ENCODE data around the gene FNDC3B. TPM values are rescaled to one million over a fixed set of nuclear protein-coding genes. Genes with fewer than 3 reads are reported as not detected.

Gene FNDC3B
- total and polyA plus RNA-seq, 10 donors: 3.1 to 149 (median 103) TPM

DNA sequence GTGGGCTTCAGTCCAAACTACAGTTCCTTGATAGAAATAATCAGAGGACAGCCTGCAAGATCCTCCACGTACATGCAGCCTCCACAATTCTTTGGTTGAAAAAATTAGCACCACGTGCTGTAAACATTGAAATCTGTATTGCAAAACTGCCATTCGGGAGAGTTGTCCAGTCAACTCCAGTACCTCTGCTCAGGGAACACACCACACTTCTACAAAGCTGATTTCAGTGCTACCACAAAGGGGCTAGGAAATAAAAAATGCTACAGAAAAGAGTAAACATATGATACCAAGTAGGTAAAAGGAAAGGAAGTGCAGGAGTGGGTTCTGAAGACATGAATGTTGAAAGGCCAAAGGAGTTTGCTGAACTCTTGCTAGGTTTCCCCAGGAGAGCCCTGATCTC lies 368.5 kb downstream of the FNDC3B start:
- peaks cover 0 to 12% (median 0%) of the 10 kb centered on the region in 7 donors for H3K27me3 ChIP-seq (replicated peaks in 1 of 7)
- no peaks in the 10 kb centered on the region for H3K9me3 ChIP-seq
- TF ChIP-seq, protein P1, sequence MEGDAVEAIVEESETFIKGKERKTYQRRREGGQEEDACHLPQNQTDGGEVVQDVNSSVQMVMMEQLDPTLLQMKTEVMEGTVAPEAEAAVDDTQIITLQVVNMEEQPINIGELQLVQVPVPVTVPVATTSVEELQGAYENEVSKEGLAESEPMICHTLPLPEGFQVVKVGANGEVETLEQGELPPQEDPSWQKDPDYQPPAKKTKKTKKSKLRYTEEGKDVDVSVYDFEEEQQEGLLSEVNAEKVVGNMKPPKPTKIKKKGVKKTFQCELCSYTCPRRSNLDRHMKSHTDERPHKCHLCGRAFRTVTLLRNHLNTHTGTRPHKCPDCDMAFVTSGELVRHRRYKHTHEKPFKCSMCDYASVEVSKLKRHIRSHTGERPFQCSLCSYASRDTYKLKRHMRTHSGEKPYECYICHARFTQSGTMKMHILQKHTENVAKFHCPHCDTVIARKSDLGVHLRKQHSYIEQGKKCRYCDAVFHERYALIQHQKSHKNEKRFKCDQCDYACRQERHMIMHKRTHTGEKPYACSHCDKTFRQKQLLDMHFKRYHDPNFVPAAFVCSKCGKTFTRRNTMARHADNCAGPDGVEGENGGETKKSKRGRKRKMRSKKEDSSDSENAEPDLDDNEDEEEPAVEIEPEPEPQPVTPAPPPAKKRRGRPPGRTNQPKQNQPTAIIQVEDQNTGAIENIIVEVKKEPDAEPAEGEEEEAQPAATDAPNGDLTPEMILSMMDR (IDR thresholded peaks at IDR 0.05 in 8 of 11, conservative IDR thresholded peaks at IDR 0.05 in 3 of 11): no peak
- no peak for TF ChIP-seq POLR2A (IDR thresholded peaks at IDR 0.05)
- no peak for TF ChIP-seq POLR2AphosphoS5 (IDR thresholded peaks at IDR 0.05)
- no peak overlapping the region for H3K27ac ChIP-seq
- intact Hi-C loops (cut with DNase I; ENCODE audit: low total_unique reads): no loop called here
- no peak for DNase-seq
- 78 to 91% (median 82%) methylated on average over 3 of the region's 3 CpGs for WGBS, 5 donors
- H3K4me3 ChIP-seq: no peak overlapping the region
- H3K36me3 ChIP-seq: no peaks in the 10 kb centered on the region
- no peaks in the 10 kb centered on the region for H3K4me1 ChIP-seq

DNA sequence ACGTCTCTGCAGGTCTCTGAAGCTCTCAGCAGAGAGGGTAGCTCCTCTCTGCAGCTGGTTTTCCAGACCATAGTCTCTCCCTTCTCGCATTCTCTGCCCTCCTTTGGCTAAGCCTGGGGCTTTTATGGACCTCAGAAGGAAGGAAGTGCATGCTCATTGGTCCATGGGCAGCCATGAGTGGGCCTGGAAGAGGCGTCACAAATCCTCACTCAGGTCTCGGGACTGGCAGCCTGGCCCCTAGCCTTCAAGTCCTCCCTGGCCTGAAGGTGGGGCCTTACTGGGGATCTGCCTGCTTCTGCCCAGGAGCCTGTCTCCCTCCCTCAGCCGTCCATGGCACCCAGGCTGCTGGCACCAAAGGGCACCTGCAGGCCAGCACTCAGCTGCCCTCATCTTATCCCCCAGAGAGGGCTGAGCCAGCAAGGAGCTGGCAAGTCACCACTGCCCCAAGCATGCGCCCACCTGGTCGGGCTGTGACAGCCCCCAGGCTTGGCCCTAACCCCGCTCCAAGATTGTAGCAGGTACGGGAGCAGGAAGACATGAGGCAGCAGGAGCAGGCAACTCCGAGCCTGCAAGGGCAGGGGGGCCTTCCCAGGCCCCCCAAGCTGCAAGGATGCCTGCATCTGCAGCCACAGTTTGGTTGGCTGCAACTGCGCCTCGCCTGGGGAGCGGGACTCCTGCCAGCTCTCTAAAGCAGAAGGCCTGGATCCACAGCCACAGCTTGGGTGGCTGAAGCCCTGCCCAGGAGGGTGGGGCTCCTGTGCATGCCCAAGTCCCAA lies 371.5 kb downstream of the FNDC3B start:
- Histone ChIP-seq H3K36me3 (no peaks in the 10 kb centered on the region), H3K4me1 (no peaks in the 10 kb centered on the region), H3K27me3 (replicated peaks in 1 of 7) (peaks cover 0 to 16% (median 0%) of the 10 kb centered on the region in 7 donors), H3K4me3 (no peak overlapping the region), H3K27ac (no peak overlapping the region), H3K9me3 (no peaks in the 10 kb centered on the region)
- WGBS, 5 donors: 69 to 91% (median 89%) methylated on average over 4 to 13 of the region's 13 CpGs
- DNase-seq: no peak
- intact Hi-C loops (cut with DNase I; ENCODE audit: low total_unique reads): no loop called here
- TF ChIP-seq POLR2A (IDR thresholded peaks at IDR 0.05) (no peak), POLR2AphosphoS5 (IDR thresholded peaks at IDR 0.05) (peak in 2 of 3 donors; percentile 11 to 20)

DNA sequence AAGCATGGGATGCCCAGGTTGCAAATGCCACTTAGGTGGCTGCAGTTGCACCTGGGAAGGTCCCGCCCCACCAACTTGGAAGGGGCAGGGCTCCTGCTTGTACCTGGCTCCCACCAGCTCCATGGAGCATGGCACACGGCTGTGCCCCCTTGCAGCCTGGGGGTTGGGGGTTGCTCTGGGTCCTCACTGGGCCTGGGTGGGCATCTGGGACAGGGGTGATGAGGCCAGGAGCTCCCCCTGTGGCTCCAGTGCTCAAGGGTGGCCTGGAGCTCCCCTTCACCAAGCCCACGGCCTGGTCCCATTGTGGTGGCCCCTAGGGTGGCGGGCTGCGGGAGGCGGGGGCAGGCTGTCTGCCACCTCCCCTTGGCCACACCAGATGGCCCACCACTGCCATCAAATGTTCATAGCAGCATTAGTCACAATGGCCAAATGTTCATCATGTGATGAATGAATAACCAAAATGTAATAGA lies 372.1 kb downstream of the FNDC3B start:
- Histone ChIP-seq H3K27me3 (replicated peaks in 1 of 7) (peaks cover 0 to 16% (median 0%) of the 10 kb centered on the region in 7 donors), H3K27ac (no peak overlapping the region), H3K4me1 (no peaks in the 10 kb centered on the region), H3K4me3 (no peak overlapping the region), H3K36me3 (no peaks in the 10 kb centered on the region), H3K9me3 (no peaks in the 10 kb centered on the region)
- intact Hi-C loops (cut with DNase I; ENCODE audit: low total_unique reads): no loop called here
- TF ChIP-seq POLR2AphosphoS5 (IDR thresholded peaks at IDR 0.05) (no peak), POLR2A (IDR thresholded peaks at IDR 0.05) (no peak)
- TF ChIP-seq, protein P1 (IDR thresholded peaks at IDR 0.05 in 8 of 11, conservative IDR thresholded peaks at IDR 0.05 in 3 of 11): no peak
- WGBS, 5 donors: 85 to 99% (median 93%) methylated on average over 3 to 6 of the region's 6 CpGs
- no peak for DNase-seq

DNA sequence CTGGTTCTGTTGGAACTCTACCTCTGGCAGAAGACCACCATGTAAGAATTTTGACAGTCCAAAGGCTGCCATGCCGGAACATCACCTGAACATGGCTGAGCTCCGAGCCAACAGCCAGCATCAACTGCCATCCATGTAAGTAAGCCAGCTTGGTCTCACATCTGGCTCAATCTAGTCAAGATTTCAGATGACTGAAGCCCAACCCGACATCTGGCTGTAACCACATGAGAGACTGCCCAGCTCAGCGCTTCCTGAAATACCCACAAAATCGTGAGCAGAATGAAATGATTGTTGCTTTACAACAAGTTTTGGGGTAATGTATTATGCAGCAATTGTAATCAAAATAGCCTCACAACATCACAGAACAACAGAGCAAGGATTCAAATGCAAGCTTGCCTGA lies 375.9 kb downstream of the FNDC3B start:
- intact Hi-C loops (cut with DNase I; ENCODE audit: low total_unique reads): no loop called here
- Histone ChIP-seq H3K9me3 (peaks cover 0 to 8% (median 0%) of the 10 kb centered on the region in 8 donors), H3K4me3 (no peak overlapping the region), H3K4me1 (no peaks in the 10 kb centered on the region), H3K36me3 (no peaks in the 10 kb centered on the region), H3K27me3 (replicated peaks in 1 of 7) (peaks cover 0 to 16% (median 0%) of the 10 kb centered on the region in 7 donors), H3K27ac (no peak overlapping the region)
- TF ChIP-seq POLR2A (IDR thresholded peaks at IDR 0.05): no peak
- no peak for DNase-seq
- whole genome bisulfite sequencing, 5 donors: 52 to 67% (median 63%) methylated on average over 5 of the region's 5 CpGs

DNA sequence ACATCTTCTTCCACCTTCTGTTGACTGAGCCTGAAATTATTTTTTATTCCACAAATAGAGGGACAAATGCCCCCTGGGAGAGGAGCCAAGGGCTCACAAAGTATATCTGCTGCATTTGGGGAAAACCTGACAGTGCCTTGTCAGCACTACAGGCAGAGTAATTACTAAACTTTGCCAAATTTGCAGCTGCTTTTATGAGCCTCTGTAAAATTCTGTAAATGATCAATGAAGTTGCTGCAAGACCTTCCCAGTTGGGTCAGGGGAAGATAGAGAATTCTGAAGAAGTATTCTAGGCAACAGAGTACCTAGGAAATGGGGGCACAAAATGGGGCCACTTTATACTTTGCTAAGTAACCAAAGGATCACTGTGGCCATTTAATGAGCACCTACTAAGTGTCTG lies 398.3 kb downstream of the FNDC3B start:
- Histone ChIP-seq H3K27ac (no peak overlapping the region), H3K4me1 (no peaks in the 10 kb centered on the region), H3K36me3 (no peaks in the 10 kb centered on the region), H3K4me3 (no peak overlapping the region), H3K27me3 (replicated peaks in 1 of 7) (peaks cover 0 to 28% (median 0%) of the 10 kb centered on the region in 7 donors), H3K9me3 (peaks cover 0 to 12% (median 8%) of the 10 kb centered on the region in 8 donors)
- DNase-seq: no peak
- intact Hi-C loops (cut with DNase I; ENCODE audit: low total_unique reads): no loop called here
- TF ChIP-seq, protein P1 (IDR thresholded peaks at IDR 0.05 in 8 of 11, conservative IDR thresholded peaks at IDR 0.05 in 3 of 11): no peak
- TF ChIP-seq POLR2A (IDR thresholded peaks at IDR 0.05) (no peak), POLR2AphosphoS5 (IDR thresholded peaks at IDR 0.05) (no peak)
